Activated naive CD4-positive, alpha-beta T cell treated with anti-CD3 and anti-CD28 coated beads for 36 hours (primary cell): ENCODE measurements around the gene NDFIP2. TPM values are rescaled to one million over a fixed set of nuclear protein-coding genes. Genes with fewer than 3 reads are reported as not detected.

Experiments
- CTCF ChIA-PET: fragments of 350-600 bp; sonication (Branson Sonifier 250); formaldehyde crosslinking; loops from one replicate; lab custom pipeline; 2021; ENCODE audit warnings: antibody characterized with exemption; lab: Charles Lee
- DNase-seq: peaks from one replicate; pipeline ENCODE4 v3.0.0-alpha.2; 2020
- H3K27ac Mint-ChIP-seq: one replicate; pipeline ENCODE4 v1.8.0; 2021; ENCODE audit warnings: mild to moderate bottlenecking, mixed read lengths
- H3K27me3 Mint-ChIP-seq: one replicate; pipeline ENCODE4 v1.8.0; 2021; ENCODE audit warnings: low read depth, mixed read lengths
- H3K36me3 Mint-ChIP-seq: one replicate; pipeline ENCODE4 v1.8.0; 2021; ENCODE audit warnings: low read depth, mixed read lengths
- H3K4me1 Mint-ChIP-seq: one replicate; pipeline ENCODE4 v1.8.0; 2021; ENCODE audit warnings: low read depth, mixed read lengths
- H3K4me3 Mint-ChIP-seq: one replicate; pipeline ENCODE4 v1.8.0; 2021; ENCODE audit warnings: mild to moderate bottlenecking, moderate library complexity, mixed read lengths
- H3K9me3 Mint-ChIP-seq: one replicate; pipeline ENCODE4 v1.8.0; 2021; ENCODE audit warnings: mixed read lengths
- intact Hi-C: fragments of 100-400 bp; cut with micrococcal nuclease; formaldehyde crosslinking; loops from one replicate; pipeline ENCODE4 v1.15.1; 2023
- total RNA-seq, 2 experiments: library from RNA; stranded (reverse); gene quantifications; one replicate each; pipeline ENCODE4 v1.2.3, GENCODE V29; 2021

Gene NDFIP2
- total RNA-seq, 2 experiments from 2014 or later = 89.5 to 90.8 TPM

GRCh38 chr13:79447741-79448140 lies 33.2 kb upstream of the NDFIP2 start:
- Mint-ChIP-seq H3K4me1 (peaks cover 62% of the 10 kb centered on the region), H3K9me3 (no peaks in the 10 kb centered on the region), H3K27ac (no peak overlapping the region), H3K27me3 (no peaks in the 10 kb centered on the region), H3K4me3 (no peak overlapping the region), H3K36me3 (no peaks in the 10 kb centered on the region)
- CTCF ChIA-PET = interaction anchor here (4.9 kb wide), 1 partner anchor 24 kb away, joined by 21 read pairs; no protein-coding TSS in a partner anchor
- intact Hi-C loops = no loop called here
- DNase-seq = no peak

GRCh38 chr13:79448413-79448812 lies 32.5 kb upstream of the NDFIP2 start:
- Mint-ChIP-seq H3K36me3 (no peaks in the 10 kb centered on the region), H3K4me1 (peaks cover 67% of the 10 kb centered on the region), H3K27me3 (no peaks in the 10 kb centered on the region), H3K27ac (no peak overlapping the region), H3K9me3 (no peaks in the 10 kb centered on the region), H3K4me3 (no peak overlapping the region)
- CTCF ChIA-PET = interaction anchor here (4.9 kb wide), 1 partner anchor 24 kb away, joined by 21 read pairs; no protein-coding TSS in a partner anchor
- no peak for DNase-seq
- intact Hi-C loops = no loop called here

- DNase-seq = peak; percentile 72
- no peak overlapping the region for H3K27ac Mint-ChIP-seq
- H3K4me1 Mint-ChIP-seq = peaks cover 71% of the 10 kb centered on the region
- CTCF ChIA-PET = interaction anchor here (1.2 to 2.9 kb wide), 2 partner anchors 14 to 31 kb away, joined by 4 to 13 read pairs; partner anchors contain the start of gene NDFIP2
- no peak overlapping the region for H3K4me3 Mint-ChIP-seq
- no peaks in the 10 kb centered on the region for H3K27me3 Mint-ChIP-seq
- no peaks in the 10 kb centered on the region for H3K9me3 Mint-ChIP-seq
- H3K36me3 Mint-ChIP-seq = no peaks in the 10 kb centered on the region
- intact Hi-C loops = loop anchor here (2.0 to 5.0 kb wide), 2 partner anchors 57 to 848 kb away; partner anchors contain the start of gene POU4F1
Measured at GRCh38 chr13:79450110-79450509, 30.8 kb upstream of the NDFIP2 start.

- CTCF ChIA-PET = interaction anchor here (1.0 to 2.9 kb wide), 5 partner anchors 27 to 37 kb away, joined by 3 to 13 read pairs (median 5); partner anchors contain the start of gene NDFIP2
- H3K27me3 Mint-ChIP-seq = no peaks in the 10 kb centered on the region
- DNase-seq = peak; percentile 97
- H3K36me3 Mint-ChIP-seq = no peaks in the 10 kb centered on the region
- intact Hi-C loops = loop anchor here (1.0 to 5.0 kb wide), 7 partner anchors 30 to 849 kb away; partner anchors contain the start of genes NDFIP2, POU4F1 and RBM26
- H3K27ac Mint-ChIP-seq = peak overlapping the region; percentile 93
- peaks cover 62% of the 10 kb centered on the region for H3K4me1 Mint-ChIP-seq
- H3K9me3 Mint-ChIP-seq = no peaks in the 10 kb centered on the region
- H3K4me3 Mint-ChIP-seq = peak overlapping the region; percentile 68
Measured at GRCh38 chr13:79451500-79451962, 29.4 kb upstream of the NDFIP2 start.

- Mint-ChIP-seq H3K4me3 (no peak overlapping the region), H3K4me1 (peaks cover 62% of the 10 kb centered on the region), H3K27ac (peak overlapping the region; percentile 93), H3K36me3 (no peaks in the 10 kb centered on the region), H3K27me3 (no peaks in the 10 kb centered on the region), H3K9me3 (no peaks in the 10 kb centered on the region)
- CTCF ChIA-PET = interaction anchor here (0.5 to 2.9 kb wide), 6 partner anchors 12 to 36 kb away, joined by 3 to 13 read pairs (median 5); partner anchors contain the start of gene NDFIP2
- intact Hi-C loops = loop anchor here (5.0 kb wide), 1 partner anchor 850 kb away; the partner anchor contains the start of gene POU4F1
- no peak for DNase-seq
Measured at GRCh38 chr13:79452239-79452913, 28.6 kb upstream of the NDFIP2 start.

- no peak overlapping the region for H3K27ac Mint-ChIP-seq
- no peaks in the 10 kb centered on the region for H3K27me3 Mint-ChIP-seq
- H3K4me1 Mint-ChIP-seq = peaks cover 45% of the 10 kb centered on the region
- H3K4me3 Mint-ChIP-seq = no peak overlapping the region
- no peaks in the 10 kb centered on the region for H3K9me3 Mint-ChIP-seq
- CTCF ChIA-PET = interaction anchor here (1.0 to 1.2 kb wide), 2 partner anchors 9 to 85 kb away, joined by 3 to 5 read pairs; no protein-coding TSS in a partner anchor
- intact Hi-C loops = no loop called here
- no peak for DNase-seq
- no peaks in the 10 kb centered on the region for H3K36me3 Mint-ChIP-seq
Measured at GRCh38 chr13:79455331-79455730, 25.6 kb upstream of the NDFIP2 start.

- no peaks in the 10 kb centered on the region for H3K27me3 Mint-ChIP-seq
- intact Hi-C loops = no loop called here
- H3K36me3 Mint-ChIP-seq = no peaks in the 10 kb centered on the region
- peaks cover 42% of the 10 kb centered on the region for H3K4me1 Mint-ChIP-seq
- no peak for DNase-seq
- H3K9me3 Mint-ChIP-seq = no peaks in the 10 kb centered on the region
- H3K4me3 Mint-ChIP-seq = no peak overlapping the region
- CTCF ChIA-PET = interaction anchor here (0.6 to 2.4 kb wide), 5 partner anchors 12 to 43 kb away, joined by 3 to 7 read pairs (median 4); partner anchors contain the start of gene NDFIP2
- no peak overlapping the region for H3K27ac Mint-ChIP-seq
Measured at GRCh38 chr13:79456051-79456450, 24.9 kb upstream of the NDFIP2 start.

GRCh38 chr13:79456656-79457365 lies 24.1 kb upstream of the NDFIP2 start:
- no peak overlapping the region for H3K4me3 Mint-ChIP-seq
- CTCF ChIA-PET = interaction anchor here (0.6 to 2.4 kb wide), 7 partner anchors 10 to 43 kb away, joined by 3 to 7 read pairs (median 4); partner anchors contain the start of gene NDFIP2
- DNase-seq = no peak
- no peaks in the 10 kb centered on the region for H3K9me3 Mint-ChIP-seq
- H3K4me1 Mint-ChIP-seq = peaks cover 35% of the 10 kb centered on the region
- H3K36me3 Mint-ChIP-seq = no peaks in the 10 kb centered on the region
- H3K27ac Mint-ChIP-seq = no peak overlapping the region
- H3K27me3 Mint-ChIP-seq = no peaks in the 10 kb centered on the region
- intact Hi-C loops = no loop called here

- Mint-ChIP-seq H3K4me1 (peaks cover 29% of the 10 kb centered on the region), H3K27ac (no peak overlapping the region), H3K4me3 (no peak overlapping the region), H3K36me3 (no peaks in the 10 kb centered on the region), H3K27me3 (no peaks in the 10 kb centered on the region), H3K9me3 (no peaks in the 10 kb centered on the region)
- CTCF ChIA-PET = interaction anchor here (0.6 to 2.8 kb wide), 6 partner anchors 10 to 24 kb away, joined by 3 to 10 read pairs (median 4); partner anchors contain the start of gene NDFIP2
- DNase-seq = no peak
- intact Hi-C loops = no loop called here
Measured at GRCh38 chr13:79457390-79457789, 23.6 kb upstream of the NDFIP2 start.

GRCh38 chr13:79457948-79458347 lies 23.0 kb upstream of the NDFIP2 start:
- Mint-ChIP-seq H3K4me1 (peaks cover 23% of the 10 kb centered on the region), H3K9me3 (no peaks in the 10 kb centered on the region), H3K27me3 (no peaks in the 10 kb centered on the region), H3K4me3 (no peak overlapping the region), H3K27ac (no peak overlapping the region), H3K36me3 (no peaks in the 10 kb centered on the region)
- CTCF ChIA-PET = interaction anchor here (1.0 to 2.8 kb wide), 3 partner anchors 14 to 34 kb away, joined by 4 to 10 read pairs (median 7); partner anchors contain the start of gene NDFIP2
- intact Hi-C loops = no loop called here
- DNase-seq = peak; percentile 32

GRCh38 chr13:79458436-79458835 lies 22.5 kb upstream of the NDFIP2 start:
- Mint-ChIP-seq H3K27ac (no peak overlapping the region), H3K36me3 (no peaks in the 10 kb centered on the region), H3K9me3 (no peaks in the 10 kb centered on the region), H3K4me1 (peaks cover 22% of the 10 kb centered on the region), H3K4me3 (no peak overlapping the region), H3K27me3 (no peaks in the 10 kb centered on the region)
- CTCF ChIA-PET = interaction anchor here (1.0 to 2.8 kb wide), 3 partner anchors 13 to 35 kb away, joined by 4 to 10 read pairs (median 7); partner anchors contain the start of gene NDFIP2
- DNase-seq = no peak
- intact Hi-C loops = no loop called here

GRCh38 chr13:79459906-79460305 lies 21.0 kb upstream of the NDFIP2 start:
- Mint-ChIP-seq H3K27ac (no peak overlapping the region), H3K4me1 (peaks cover 20% of the 10 kb centered on the region), H3K4me3 (no peak overlapping the region), H3K36me3 (no peaks in the 10 kb centered on the region), H3K27me3 (no peaks in the 10 kb centered on the region), H3K9me3 (no peaks in the 10 kb centered on the region)
- DNase-seq = no peak
- intact Hi-C loops = no loop called here
- CTCF ChIA-PET = interaction anchor here (1.0 to 2.8 kb wide), 4 partner anchors 12 to 80 kb away, joined by 3 to 10 read pairs (median 5); partner anchors contain the start of gene NDFIP2
